A549 (cell line): Measurements from ENCODE around the gene OSBPL9. TPM values are rescaled to one million over a fixed set of nuclear protein-coding genes. Genes with fewer than 3 reads are reported as not detected.

Source experiments
- ATAC-seq, 2 experiments: fragments of 200-7000 bp in 1 of 2; fragments of >200 bp in 1 of 2; cut with Nextera tagmentation in 1 of 2; cut with Tn5 transposase in 1 of 2; 3 replicates each; pipeline versions ENCODE4 v1.8.0 to v1.9.1; 2018 to 2020; ENCODE audit warnings: mild to moderate bottlenecking in 1 of 2, moderate library complexity in 1 of 2
- CTCF ChIA-PET: fragments of 300-600 bp; sonication (Branson Sonifier 250); formaldehyde crosslinking; extraction: SDS; loops from one replicate; lab custom pipeline; 2021; ENCODE audit warnings: antibody characterized with exemption, inconsistent platforms; lab: Yijun Ruan, JAX
- POLR2A ChIA-PET: fragments of 350-600 bp; formaldehyde crosslinking; extraction: SDS; loops from one replicate; lab custom pipeline; 2021; ENCODE audit warnings: antibody characterized with exemption, inconsistent platforms; lab: Yijun Ruan, JAX
- DNase-seq, 2 experiments: peaks; one replicate each; pipeline versions ENCODE4 v3.0.0 to v3.0.0-alpha.2; 2011 to 2016; ENCODE audit warnings: low read depth in 1 of 2, low spot score in 1 of 2
- FAIRE-seq: peaks from 2 replicates; lab custom pipeline; 2011; peaks lifted over from hg19 to GRCh38; lab: Jason Lieb, UNC
- H3K27ac ChIP-seq, 2 experiments: fragments of >200 bp; sonication (Bioruptor Twin); formaldehyde crosslinking; 3 replicates each; pipeline ENCODE4 v1.5.1; 2016 to 2017
- H3K4me1 ChIP-seq: fragments of >200 bp; sonication (Bioruptor Twin); formaldehyde crosslinking; 3 replicates; pipeline ENCODE4 v1.6.1; 2016
- H3K4me2 ChIP-seq: fragments of >200 bp; sonication (Bioruptor Twin); formaldehyde crosslinking; 3 replicates; pipeline ENCODE4 v1.6.1; 2016
- H3K4me3 ChIP-seq: fragments of >200 bp; sonication (Bioruptor Twin); formaldehyde crosslinking; 3 replicates; pipeline ENCODE4 v1.5.1; 2016
- H3K9me3 ChIP-seq: fragments of >200 bp; sonication (Bioruptor Twin); formaldehyde crosslinking; 3 replicates; pipeline ENCODE4 v1.6.1; 2016
- BHLHE40 ChIP-seq: IDR thresholded peaks from 2 replicates; pipeline ENCODE4 v1.6.1; 2012; ENCODE audit warnings: low read depth, low read length, inconsistent platforms
- CHD4 ChIP-seq: fragments of 200-600 bp; sonication (generic); IDR thresholded peaks from 2 replicates; pipeline ENCODE4 v1.6.1; 2016; ENCODE audit warnings: antibody characterized with exemption, mild to moderate bottlenecking, borderline replicate concordance
- E2F6 ChIP-seq: IDR thresholded peaks from 2 replicates; pipeline ENCODE4 v1.6.1; 2012; ENCODE audit warnings: low read depth, borderline replicate concordance
- EHF ChIP-seq: fragments of 250-450 bp; sonication (Bioruptor Pico); IDR thresholded peaks from 2 replicates; pipeline ENCODE4 v1.5.0; 2020; ENCODE audit warnings: mild to moderate bottlenecking
- EHMT2 ChIP-seq: fragments of 200-600 bp; sonication (generic); IDR thresholded peaks from 2 replicates; pipeline ENCODE4 v1.6.1; 2016; ENCODE audit warnings: antibody characterized with exemption, low read depth, mild to moderate bottlenecking, moderate library complexity
- ELK1 ChIP-seq: fragments of 150-350 bp; IDR thresholded peaks from 2 replicates; pipeline ENCODE4 v1.6.1; 2014; ENCODE audit warnings: low read depth, mild to moderate bottlenecking, low read length
- ESRRA ChIP-seq: fragments of 150-350 bp; IDR thresholded peaks from 2 replicates; pipeline ENCODE4 v1.6.1; 2014; ENCODE audit warnings: mild to moderate bottlenecking, low read length, borderline replicate concordance
- FOSL2 ChIP-seq, 2 experiments: fragments of 450-650 bp in 1 of 2; fragments of >200 bp in 1 of 2; sonication (Bioruptor Twin) in 1 of 2; formaldehyde crosslinking; IDR thresholded peaks; 2 replicates each; pipeline versions ENCODE4 v1.5.0 to v1.6.1; 2016 to 2020; ENCODE audit warnings: mild to moderate bottlenecking in 1 of 2, moderate library complexity in 1 of 2
- GATA3 ChIP-seq: IDR thresholded peaks from 2 replicates; pipeline ENCODE4 v1.6.1; 2012; ENCODE audit warnings: borderline replicate concordance
- JUN ChIP-seq, 2 experiments: fragments of >200 bp; sonication (Bioruptor Twin); formaldehyde crosslinking; IDR thresholded peaks; 2 replicates in 1 of 2; 3 replicates in 1 of 2; pipeline ENCODE4 v1.6.1; 2016 to 2017
- JUNB ChIP-seq: fragments of >200 bp; sonication (Bioruptor Twin); formaldehyde crosslinking; IDR thresholded peaks from 2 replicates; pipeline ENCODE4 v1.6.1; 2016
- KDM1A ChIP-seq: fragments of 200-600 bp; sonication (generic); IDR thresholded peaks from 2 replicates; pipeline ENCODE4 v1.6.1; 2016; ENCODE audit warnings: low read depth, mild to moderate bottlenecking
- MAX ChIP-seq: IDR thresholded peaks from 2 replicates; pipeline ENCODE4 v1.6.1; 2012
- NFE2L2 ChIP-seq: fragments of 150-350 bp; conservative IDR thresholded peaks from 2 replicates; pipeline ENCODE4 v1.6.1; 2014; ENCODE audit warnings: low read length
- RARB ChIP-seq: fragments of 250-450 bp; sonication (Bioruptor Pico); IDR thresholded peaks from 2 replicates; pipeline ENCODE4 v1.8.0; 2021; ENCODE audit warnings: mild to moderate bottlenecking, moderate library complexity
- RCOR1 ChIP-seq: fragments of 150-350 bp; IDR thresholded peaks from 2 replicates; pipeline ENCODE4 v1.6.1; 2014; ENCODE audit warnings: antibody characterized with exemption, low read length, low read depth
- SREBF2 ChIP-seq: fragments of 450-650 bp; IDR thresholded peaks from 2 replicates; pipeline ENCODE4 v1.6.1; 2014; ENCODE audit warnings: mild to moderate bottlenecking, moderate library complexity
- TFCP2L1 ChIP-seq: fragments of 250-450 bp; sonication (Bioruptor Pico); IDR thresholded peaks from 2 replicates; pipeline ENCODE4 v1.5.0; 2021; ENCODE audit warnings: mild to moderate bottlenecking
- TP53 ChIP-seq: fragments of 250-450 bp; sonication (Bioruptor Pico); IDR thresholded peaks from 2 replicates; pipeline ENCODE4 v1.5.0; 2021; ENCODE audit warnings: mild to moderate bottlenecking, moderate library complexity
- USF2 ChIP-seq: fragments of 450-650 bp; IDR thresholded peaks from 2 replicates; pipeline ENCODE4 v1.6.1; 2014; ENCODE audit warnings: antibody characterized with exemption
- WGBS: methylation state at CpG from one replicate; pipeline ENCODE4 v1.1.6; 2017; ENCODE audit errors: missing lambda C conversion rate; 5-methylcytosine and 5-hydroxymethylcytosine counted together
- polyA plus RNA-seq, 4 experiments: library from polyadenylated mRNA; depleted of rRNA in 3 of 4; stranded (reverse); fragments of >200 nt; fragmentation: RNase III in 1 of 4; extraction: RNeasy Plus Mini Kit Qiagen cat#74134 plus additional on column Dnase treatment in 1 of 4; gene quantifications; 2 replicates in 3 of 4; 3 replicates in 1 of 4; pipeline ENCODE4 v1.2.3, GENCODE V29; 2011 to 2017

OSBPL9 gene
- polyA plus RNA-seq, 2 of the 4 experiments (the other 2 are of a cell fraction) = 52.6 to 93.7 TPM

GRCh38 chr1:51636191-51636590, 19.3 kb downstream of the OSBPL9 start:
- no peak for FAIRE-seq
- CTCF ChIA-PET = no interaction called here
- no peak; a peak in 1 of 6 replicates for ATAC-seq

GRCh38 chr1:51636764-51637522, 20.1 kb downstream of the OSBPL9 start:
- peaks cover 62% of the 10 kb centered on the region for H3K4me1 ChIP-seq
- peak overlapping the region; percentile 62 to 80 for H3K27ac ChIP-seq
- no peak overlapping the region for H3K4me3 ChIP-seq
- CTCF ChIA-PET = no interaction called here
- ATAC-seq = peak; percentile 47 to 81; a peak in 4 of 6 replicates
- FAIRE-seq = no peak
- no peaks in the 10 kb centered on the region for H3K9me3 ChIP-seq
- H3K4me2 ChIP-seq = peak overlapping the region; percentile 62
- 14% methylated on average over 6 of the region's 6 CpGs for WGBS
- DNase-seq = peak in 1 of 2 experiments; percentile 68
- TF ChIP-seq ESRRA (no peak), TP53 (CRISPR knock-in tag) (no peak), CHD4 (no peak), JUNB (peak; percentile 35; the same call in 1 of the 2 replicates), FOSL2 (IDR thresholded peaks at IDR 0.05) (0 out of 2 replicates have a peak, but pooled peaks have one; percentile 20), FOSL2 (CRISPR knock-in tag; IDR thresholded peaks at IDR 0.05) (peak; percentile 85), MAX (peak; percentile 48; the same call in 1 of the 2 replicates), RARB (CRISPR knock-in tag) (0 out of 2 replicates have a peak, but pooled peaks have one; percentile 33), USF2 (no peak), RCOR1 (no peak), JUN (IDR thresholded peaks at IDR 0.05) (0 out of 5 replicates have a peak, but pooled peaks of 1 of the 2 experiments have one; percentile 34), BHLHE40 (peak; percentile 78)
- POLR2A ChIA-PET = no interaction called here

More at GRCh38 chr1:51636191-51636590, 19.3 kb downstream of the OSBPL9 start:
- H3K9me3 ChIP-seq = no peaks in the 10 kb centered on the region
- peak overlapping the region; percentile 62 to 80 for H3K27ac ChIP-seq
- TF ChIP-seq KDM1A (0 out of 2 replicates have a peak, but pooled peaks have one; percentile 13), SREBF2 (no peak)
- WGBS = 94% methylated on average over 2 of the region's 2 CpGs
- peak overlapping the region; percentile 62 for H3K4me2 ChIP-seq
- POLR2A ChIA-PET = no interaction called here
- no peak overlapping the region for H3K4me3 ChIP-seq
- peaks cover 62% of the 10 kb centered on the region for H3K4me1 ChIP-seq
- DNase-seq = no peak

GRCh38 chr1:51638350-51638749, 21.5 kb downstream of the OSBPL9 start:
- Histone ChIP-seq H3K4me1 (peaks cover 73% of the 10 kb centered on the region), H3K27ac (peak overlapping the region in 1 of 2 experiments; percentile 42; a peak in 2 of 6 replicates)
- DNase-seq (no peak), FAIRE-seq (no peak)
- 100% methylated on average over 3 of the region's 3 CpGs for WGBS
- TF ChIP-seq ELK1 (no peak), EHF (CRISPR knock-in tag) (no peak), E2F6 (no peak), EHMT2 (no peak), NFE2L2 (no peak), TFCP2L1 (no peak), GATA3 (no peak)
- TF ChIP-seq, all 56 proteins: peak for 0
- ATAC-seq = no peak
- H3K4me2 ChIP-seq = no peak overlapping the region
- no peak overlapping the region for H3K4me3 ChIP-seq
- ChIA-PET CTCF (no interaction called here), POLR2A (no interaction called here)
- no peaks in the 10 kb centered on the region for H3K9me3 ChIP-seq
